ENCODE results near the gene COX6A2.

The COX6A2 gene

DNA sequence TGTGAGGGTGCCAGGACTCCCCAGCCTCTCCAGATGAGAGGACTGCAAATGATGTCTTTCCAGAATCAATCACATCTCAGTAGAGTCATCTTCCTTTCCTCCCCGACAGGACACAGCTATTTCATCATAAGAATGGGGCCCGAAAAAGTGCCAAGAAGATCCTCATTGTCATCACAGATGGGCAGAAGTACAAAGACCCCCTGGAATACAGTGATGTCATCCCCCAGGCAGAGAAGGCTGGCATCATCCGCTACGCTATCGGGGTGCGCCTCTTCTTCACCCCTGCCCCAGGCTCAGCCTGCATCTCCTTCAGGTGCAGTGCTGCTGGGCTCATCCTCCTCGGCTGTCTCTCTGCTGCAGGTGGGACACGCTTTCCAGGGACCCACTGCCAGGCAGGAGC lies 20.8 kb downstream of the COX6A2 start:
- no peak for DNase-seq

DNA sequence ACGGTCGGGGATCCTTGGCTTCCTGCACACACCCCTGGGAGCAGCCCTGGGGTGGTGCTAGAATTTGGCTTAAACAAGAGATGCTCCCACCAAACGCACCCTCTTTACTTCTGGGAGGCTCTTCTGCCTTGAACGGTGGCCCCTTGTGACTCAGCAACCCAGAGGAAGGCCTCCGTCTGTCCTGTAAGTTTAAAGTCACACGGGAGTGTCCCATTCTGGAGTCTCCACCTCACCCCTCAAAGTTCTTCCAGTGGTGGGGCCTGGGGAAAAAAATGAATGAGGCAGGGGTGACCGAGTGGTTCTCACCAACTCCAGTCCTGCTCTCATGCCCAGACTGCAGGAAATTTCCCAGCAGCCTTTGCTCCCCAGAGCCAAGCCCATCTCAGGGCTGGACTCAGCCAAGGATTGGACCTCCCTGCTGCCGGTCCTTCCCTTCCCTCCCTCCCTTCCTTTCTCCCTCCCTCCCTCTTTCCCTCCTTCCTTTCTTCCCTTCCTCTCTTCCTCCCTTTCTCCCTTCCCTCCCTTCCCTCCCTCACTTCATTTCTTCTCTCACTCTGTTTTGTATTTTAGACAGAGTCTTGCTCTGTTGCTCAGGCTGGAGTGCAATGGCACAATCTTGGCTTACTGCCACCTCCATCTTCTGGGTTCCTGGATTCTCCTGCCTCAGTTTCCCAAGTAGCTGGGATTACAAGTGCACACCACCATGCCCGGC lies 23.7 kb downstream of the COX6A2 start:
- no peak for DNase-seq

DNA sequence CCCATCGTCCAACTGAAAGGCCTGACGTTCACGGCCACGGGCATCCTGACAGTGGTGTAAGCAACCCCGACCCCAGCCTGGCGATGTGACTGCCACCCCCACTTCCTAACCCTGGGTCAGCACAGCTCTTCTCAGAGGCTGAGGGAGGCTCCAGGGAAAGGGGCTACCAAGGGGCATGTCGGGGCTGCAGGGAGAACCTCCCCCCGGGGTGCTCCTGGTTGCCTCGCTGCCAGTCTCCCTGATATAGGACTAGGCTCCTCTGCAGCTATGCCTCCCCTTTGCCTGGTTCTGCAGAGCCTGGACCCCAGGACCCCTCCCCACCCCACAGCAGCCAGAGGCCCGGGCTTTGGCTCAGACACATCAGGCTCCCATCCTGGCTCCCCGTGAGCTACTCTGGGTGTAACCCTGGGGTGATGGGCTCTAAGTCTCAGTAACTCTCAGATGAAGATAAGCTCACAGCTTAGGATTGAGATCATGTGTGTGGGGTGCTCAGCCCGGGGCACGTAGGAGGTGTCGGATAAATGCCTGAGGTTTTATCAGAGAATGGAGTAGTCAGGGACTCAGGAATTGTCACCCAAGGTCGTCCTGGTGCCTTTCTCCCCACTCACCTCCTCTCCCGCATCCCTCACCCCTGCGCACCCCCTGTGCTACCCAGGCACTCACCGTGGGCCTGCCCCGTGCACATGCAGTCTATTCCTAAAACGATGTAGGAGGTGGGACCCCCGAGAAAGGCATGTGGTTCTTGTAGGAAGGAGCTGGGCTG lies 24.4 kb downstream of the COX6A2 start:
- no peak for DNase-seq

DNA sequence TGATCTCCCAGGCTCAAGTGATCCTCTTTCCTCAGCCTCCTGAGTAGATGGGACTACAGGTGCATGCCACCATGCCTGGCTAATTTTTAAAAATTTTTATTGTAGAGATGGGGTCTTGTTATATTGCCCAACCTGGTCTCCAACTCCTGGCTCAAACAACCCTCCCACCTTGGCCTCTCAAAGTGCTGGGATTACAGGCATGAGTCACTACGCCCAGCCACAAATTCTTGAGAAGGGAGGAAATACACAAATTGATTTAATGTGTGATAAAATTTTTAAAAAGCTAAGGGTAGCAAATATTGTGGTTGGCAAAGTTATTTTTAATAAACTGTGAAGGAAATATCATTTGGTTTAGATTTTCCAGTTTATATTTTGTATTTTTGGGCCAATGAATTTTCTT lies 25.5 kb downstream of the COX6A2 start:
- no peak for DNase-seq

DNA sequence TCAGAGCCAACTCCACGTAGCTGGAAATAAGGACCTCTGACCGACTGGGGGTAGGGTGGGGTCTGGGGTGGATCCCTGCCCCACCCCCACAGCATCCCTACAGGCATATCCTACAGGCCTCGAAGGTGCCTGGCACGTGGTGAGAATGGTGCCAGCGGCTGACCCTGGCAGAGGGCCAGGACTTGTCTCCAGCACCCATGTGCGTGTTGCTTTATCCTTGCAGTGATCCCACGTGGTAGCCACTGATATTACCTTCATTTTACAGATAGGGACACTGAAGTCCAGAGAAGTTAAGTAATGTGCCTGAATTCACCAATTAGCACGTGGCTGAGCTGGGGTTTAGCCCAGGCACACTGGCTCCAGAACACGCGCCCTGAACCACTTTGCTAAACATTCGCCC lies 26.7 kb downstream of the COX6A2 start:
- no peak for DNase-seq

DNA sequence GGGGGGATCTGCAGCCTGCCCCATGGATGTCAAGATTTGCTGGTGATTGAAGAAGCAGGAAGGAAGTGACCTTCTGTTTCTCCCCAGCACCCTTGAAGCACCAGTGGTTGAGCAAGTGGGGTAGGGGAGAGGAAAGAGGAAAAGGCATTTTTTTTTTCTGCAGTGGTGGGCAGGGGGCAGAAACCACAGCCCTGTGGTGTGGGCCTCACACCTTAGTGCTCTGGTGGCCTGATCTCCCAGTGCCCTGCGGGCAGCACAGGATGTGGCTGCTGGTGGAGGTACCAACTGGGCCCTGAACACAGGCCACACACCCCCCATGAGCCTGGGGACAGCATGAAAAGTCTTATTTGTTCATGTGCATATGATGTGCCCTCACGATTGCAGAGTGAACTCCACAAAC lies 28.0 kb downstream of the COX6A2 start:
- DNase-seq = no peak

DNA sequence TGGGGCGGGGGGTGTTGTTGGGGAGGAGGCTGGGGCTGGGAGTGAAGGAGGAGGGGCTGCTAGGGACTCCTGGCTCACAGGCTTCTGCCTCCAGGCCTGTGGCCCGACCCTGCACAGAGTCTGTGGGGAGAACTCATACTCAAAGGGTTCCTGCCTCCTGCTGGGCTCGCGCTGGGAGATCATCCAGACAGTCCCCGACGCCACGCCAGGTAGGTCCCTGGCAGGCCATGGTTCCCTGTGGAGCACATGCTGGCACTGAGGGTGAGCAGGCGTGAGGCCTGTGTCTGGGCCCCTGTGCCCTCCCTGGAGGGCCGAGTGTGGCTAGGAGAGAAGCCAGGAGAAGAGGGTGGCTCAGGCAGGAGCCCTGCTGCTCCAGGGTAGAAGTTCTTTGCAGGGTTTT lies 30.5 kb downstream of the COX6A2 start:
- no peak for DNase-seq

DNA sequence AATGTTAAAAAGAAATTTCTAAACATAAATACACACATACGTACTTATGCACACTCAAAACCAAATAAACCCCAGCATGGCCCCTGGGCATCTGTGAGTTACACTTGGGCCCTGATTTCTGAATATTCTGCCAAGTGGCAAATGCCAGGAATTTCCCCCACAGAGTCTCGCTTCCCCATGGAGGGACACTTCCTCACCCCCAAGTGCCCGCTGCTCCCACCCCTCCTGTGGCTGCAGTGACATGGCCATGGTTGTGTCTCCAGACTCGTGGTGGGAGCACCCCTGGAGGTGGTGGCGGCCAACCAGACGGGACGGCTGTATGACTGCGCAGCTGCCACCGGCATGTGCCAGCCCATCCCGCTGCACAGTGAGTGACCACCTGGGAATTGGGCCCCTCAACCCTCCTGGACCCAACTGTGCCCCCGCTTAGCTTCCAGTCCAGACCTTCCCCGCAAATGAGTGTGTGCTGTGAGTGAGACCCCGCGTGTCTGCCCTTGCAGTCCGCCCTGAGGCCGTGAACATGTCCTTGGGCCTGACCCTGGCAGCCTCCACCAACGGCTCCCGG lies 31.0 kb downstream of the COX6A2 start:
- DNase-seq = no peak

DNA sequence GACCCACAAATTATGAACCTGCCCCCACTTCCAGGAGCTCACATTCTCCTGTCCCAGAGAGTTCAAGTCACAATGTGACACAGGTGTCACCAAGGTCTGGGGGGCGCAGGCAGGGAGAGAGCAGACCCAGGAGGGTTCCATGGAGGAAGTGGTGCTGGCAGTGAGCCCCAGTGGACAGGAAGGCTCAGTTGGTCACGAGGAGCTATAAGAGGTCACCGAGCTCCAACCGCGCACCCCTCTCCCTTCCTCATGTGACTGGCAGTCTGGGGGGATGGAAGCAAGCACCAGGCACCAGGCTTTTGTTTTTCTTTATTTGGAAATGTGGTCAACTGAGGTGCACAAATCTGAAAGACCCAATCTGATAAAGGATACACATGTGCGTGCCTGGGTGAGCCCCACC lies 32.5 kb downstream of the COX6A2 start:
- no peak for DNase-seq

DNA sequence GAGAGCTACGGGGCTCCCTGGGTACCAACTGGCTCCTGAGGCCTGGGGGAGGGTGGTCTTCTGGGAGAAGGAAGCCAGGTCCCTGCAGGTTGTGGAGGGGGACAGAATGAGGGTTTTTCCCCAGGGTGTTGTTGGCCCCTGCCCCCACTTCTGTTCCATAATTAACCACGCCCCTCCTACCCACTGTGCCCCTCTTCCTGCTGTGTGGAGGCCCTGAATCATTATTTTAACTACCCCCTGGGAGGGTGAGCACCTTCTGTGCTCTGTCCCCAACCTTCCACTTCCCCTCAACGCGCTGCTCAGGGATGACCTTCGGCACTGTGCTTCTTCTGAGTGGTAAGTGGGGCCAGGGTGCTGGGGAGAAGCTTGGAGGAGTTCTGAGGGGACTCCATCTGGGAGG lies 35.1 kb downstream of the COX6A2 start, which contains the start of gene ITGAD:
Gene ITGAD (plus strand): TSS at position 280 of the 400 bp plus-strand sequence. CDS start 26 bp downstream, at position 306.
- no peak for DNase-seq

DNA sequence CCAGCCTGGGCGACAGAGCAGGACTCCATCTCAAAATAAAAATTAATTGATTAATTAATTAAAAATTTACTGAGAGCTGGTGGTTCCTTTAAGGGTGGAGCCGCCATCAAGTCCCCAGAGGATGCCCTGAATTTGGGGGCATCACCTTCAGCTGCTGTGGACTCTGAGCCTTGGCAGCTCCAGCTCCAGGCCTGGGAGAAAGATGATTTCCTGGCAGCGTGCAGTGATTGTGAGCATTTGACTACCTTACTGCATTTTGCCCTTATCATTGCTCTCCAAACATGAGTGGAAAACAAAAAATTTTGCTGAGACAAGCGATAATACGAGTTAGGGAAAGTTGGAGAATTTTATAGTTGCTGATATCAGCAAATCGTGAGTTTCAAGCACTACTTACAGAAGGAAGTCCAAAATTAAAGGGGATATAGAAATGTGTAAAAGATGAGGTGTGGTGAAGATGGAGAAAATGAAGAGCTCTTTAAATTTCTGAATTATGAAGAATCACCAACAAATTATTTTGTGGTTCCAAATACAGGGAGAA lies 37.6 kb downstream of the COX6A2 start:
- DNase-seq = no peak

DNA sequence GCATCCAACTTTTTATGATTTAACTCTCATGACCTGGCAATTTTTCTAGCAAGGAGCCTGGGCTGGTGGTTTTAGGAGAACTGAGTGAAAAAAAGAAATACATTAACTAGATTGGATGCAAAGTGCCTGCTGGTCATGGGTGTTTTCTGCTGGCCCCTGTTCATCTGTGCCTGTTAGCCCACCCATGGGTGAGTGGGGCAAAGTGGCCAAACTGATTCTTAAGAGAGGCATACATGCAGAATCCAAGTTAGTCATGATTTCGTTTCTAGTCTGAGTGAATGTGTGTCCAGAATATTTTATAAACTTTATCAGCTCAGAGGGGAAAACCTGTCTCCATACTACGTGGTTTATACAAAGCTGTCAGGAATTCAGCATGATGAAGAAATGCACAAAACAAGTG lies 39.6 kb downstream of the COX6A2 start:
- no peak for DNase-seq

DNA sequence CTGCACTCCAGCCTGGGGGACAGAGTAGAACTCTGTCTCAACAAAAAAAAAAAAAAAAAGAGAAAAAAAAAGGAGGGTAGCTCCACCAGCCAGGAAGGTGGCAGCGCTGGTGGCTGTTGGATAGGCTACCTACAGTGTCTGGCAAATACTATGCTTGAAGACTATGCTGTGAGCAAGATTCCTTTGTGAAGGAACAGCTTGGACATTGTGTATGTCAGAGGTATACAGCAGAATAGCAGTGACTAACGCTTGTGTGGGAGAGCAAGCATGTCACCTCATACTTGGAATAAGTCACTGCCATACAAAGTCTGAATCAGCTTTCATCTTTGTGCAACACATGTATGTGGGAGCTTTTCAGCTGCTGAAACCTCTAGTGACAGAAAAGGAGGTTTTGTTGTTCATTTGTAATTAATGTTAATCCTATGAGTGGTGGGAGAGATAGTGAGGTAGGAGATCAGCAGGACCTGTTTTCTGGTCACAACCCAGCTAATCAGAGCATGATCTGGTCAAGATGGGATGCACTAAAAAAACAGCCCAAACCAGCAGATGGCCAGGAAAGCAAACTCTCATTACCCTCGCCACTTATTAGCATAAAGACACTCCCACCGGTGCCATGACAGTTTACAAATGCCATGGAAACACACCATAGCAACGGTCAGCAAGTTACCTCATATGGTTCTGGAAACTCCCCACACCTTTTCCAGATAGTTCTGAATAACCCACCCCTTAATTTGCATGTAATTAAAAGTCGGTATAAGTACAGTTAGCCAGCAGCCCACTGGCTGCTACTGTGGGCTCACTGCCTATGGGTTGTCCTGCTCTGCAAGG lies 41.8 kb downstream of the COX6A2 start:
- no peak for DNase-seq

DNA sequence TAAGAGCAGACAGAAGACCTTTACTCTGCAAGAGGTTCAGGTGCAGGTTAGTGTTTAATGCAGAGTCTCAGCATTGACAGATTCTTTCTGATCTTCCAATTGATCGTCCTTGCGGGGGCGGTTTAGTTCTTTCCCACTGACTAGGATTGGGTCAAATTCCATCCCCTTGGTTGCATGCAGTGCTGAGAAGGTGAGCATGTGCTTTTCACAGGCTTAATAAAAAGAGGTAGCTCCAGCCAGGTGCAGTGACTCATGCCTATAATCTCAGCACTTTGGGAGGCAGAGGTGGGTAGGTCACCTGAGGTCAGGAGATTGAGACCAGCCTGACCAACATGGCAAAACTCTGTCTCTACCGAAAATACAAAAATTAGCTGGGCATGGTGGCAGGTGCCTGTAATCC lies 42.5 kb downstream of the COX6A2 start:
- DNase-seq = no peak

DNA sequence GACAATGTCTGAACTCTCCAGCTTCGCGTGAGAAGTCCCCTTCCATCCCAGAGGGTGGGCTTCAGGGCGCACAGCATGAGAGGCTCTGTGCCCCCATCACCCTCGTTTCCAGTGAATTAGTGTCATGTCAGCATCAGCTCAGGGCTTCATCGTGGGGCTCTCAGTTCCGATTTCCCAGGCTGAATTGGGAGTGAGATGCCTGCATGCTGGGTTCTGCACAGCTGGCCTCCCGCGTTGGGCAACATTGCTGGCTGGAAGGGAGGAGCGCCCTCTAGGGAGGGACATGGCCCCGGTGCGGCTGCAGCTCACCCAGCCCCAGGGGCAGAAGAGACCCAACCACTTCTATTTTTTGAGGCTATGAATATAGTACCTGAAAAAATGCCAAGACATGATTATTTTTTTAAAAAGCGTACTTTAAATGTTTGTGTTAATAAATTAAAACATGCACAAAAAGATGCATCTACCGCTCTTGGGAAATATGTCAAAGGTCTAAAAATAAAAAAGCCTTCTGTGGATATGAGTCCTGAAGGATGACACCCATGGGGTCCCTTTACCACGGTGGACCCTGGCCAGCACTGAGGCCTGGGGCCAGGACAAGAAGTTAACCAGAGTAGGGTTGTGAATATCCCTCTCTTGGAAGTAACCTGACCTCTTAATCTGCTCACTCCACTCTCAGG lies 45.5 kb downstream of the COX6A2 start:
- no peak for DNase-seq

DNA sequence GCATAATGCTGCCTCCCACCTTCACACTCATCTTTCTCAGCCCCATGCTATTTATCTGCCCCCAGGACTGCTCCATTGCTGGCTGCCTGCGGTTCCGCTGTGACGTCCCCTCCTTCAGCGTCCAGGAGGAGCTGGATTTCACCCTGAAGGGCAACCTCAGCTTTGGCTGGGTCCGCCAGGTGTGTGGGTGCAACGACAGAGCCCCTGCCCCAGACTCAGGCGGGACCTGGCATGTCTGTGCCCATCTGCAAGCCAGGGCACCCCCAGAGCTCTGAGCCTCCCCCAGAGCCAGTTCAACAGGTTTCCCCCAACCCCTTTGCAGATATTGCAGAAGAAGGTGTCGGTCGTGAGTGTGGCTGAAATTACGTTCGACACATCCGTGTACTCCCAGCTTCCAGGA lies 48.0 kb downstream of the COX6A2 start:
- no peak for DNase-seq
